PC-3 (cell line): ENCODE measurements around the gene ADAMTS6. TPM values are rescaled to one million over a fixed set of nuclear protein-coding genes. Genes with fewer than 3 reads are reported as not detected.
"Not testable (repeated sequence)": the region's sequence is repeated elsewhere in the genome, so short reads cannot be mapped to it uniquely, and the experiment has no call there.

Experiments used
- ATAC-seq: fragments of 200-7000 bp; cut with Tn5 transposase; 2 replicates; pipeline ENCODE4 v1.9.1; 2020; ENCODE audit warnings: mild to moderate bottlenecking, moderate library complexity
- BruUV-seq: library from RNA; stranded (reverse); fragments of 400-500 nt; replicated peaks from 2 replicates; lab custom pipeline; 2021; lab: Mats Ljungman, UMichigan
- CTCF ChIA-PET: fragments of 300-600 bp; sonication (Branson Sonifier 250); formaldehyde crosslinking; loops from one replicate; lab custom pipeline; 2022; ENCODE audit warnings: antibody characterized with exemption; lab: Charles Lee
- POLR2A ChIA-PET: fragments of 300-600 bp; sonication (Branson Sonifier 250); formaldehyde crosslinking; loops from one replicate; lab custom pipeline; 2022; ENCODE audit warnings: antibody characterized with exemption; ENCODE audit not compliant: unreplicated experiment; lab: Charles Lee
- DNase-seq: peaks from one replicate; pipeline ENCODE4 v3.0.0-alpha.2; 2015
- H2AFZ ChIP-seq: fragments of 300-600 bp; sonication (generic); 2 replicates; pipeline ENCODE4 v1.6.0; 2016; ENCODE audit warnings: antibody characterized with exemption, low read length
- H3F3A ChIP-seq: fragments of 300-600 bp; sonication (generic); one replicate; pipeline ENCODE4 v1.6.0; 2017; ENCODE audit warnings: antibody characterized with exemption, low read length, control low read depth, mild to moderate bottlenecking; ENCODE audit not compliant: unreplicated experiment
- H3K27ac ChIP-seq: fragments of 300-600 bp; sonication (generic); 2 replicates; pipeline ENCODE4 v1.5.1; 2016; ENCODE audit warnings: mild to moderate bottlenecking, low read length
- H3K27me3 ChIP-seq: fragments of 300-600 bp; sonication (generic); 2 replicates; pipeline ENCODE4 v1.6.1; 2016; ENCODE audit warnings: low read length, mixed read lengths
- H3K36me3 ChIP-seq: fragments of 300-600 bp; sonication (generic); 2 replicates; pipeline ENCODE4 v1.6.1; 2016; ENCODE audit warnings: low read depth, mixed run types, low read length, mixed read lengths
- H3K4me1 ChIP-seq: fragments of 300-600 bp; sonication (generic); 2 replicates; pipeline ENCODE4 v1.5.1; 2016; ENCODE audit warnings: low read length; ENCODE audit not compliant: insufficient read depth
- H3K4me2 ChIP-seq: fragments of 300-600 bp; sonication (generic); 2 replicates; pipeline ENCODE4 v1.6.0; 2016; ENCODE audit warnings: low read length
- H3K4me3 ChIP-seq: fragments of 300-600 bp; sonication (generic); 2 replicates; pipeline ENCODE4 v1.5.1; 2016; ENCODE audit warnings: mild to moderate bottlenecking, low read length, mixed read lengths
- H3K79me2 ChIP-seq: fragments of 300-600 bp; sonication (generic); 2 replicates; pipeline ENCODE4 v1.6.1; 2017; ENCODE audit warnings: low read length, mixed read lengths
- H3K9ac ChIP-seq: fragments of 300-600 bp; sonication (generic); 2 replicates; pipeline ENCODE4 v1.6.0; 2016; ENCODE audit warnings: mild to moderate bottlenecking, low read length
- H3K9me2 ChIP-seq: fragments of 300-600 bp; sonication (generic); replicated peaks from 2 replicates; pipeline ENCODE4 v1.6.1; 2016; ENCODE audit warnings: mixed run types, low read length, mixed read lengths
- H3K9me3 ChIP-seq: fragments of 300-600 bp; sonication (generic); 2 replicates; pipeline ENCODE4 v1.6.1; 2016; ENCODE audit warnings: low read length, mixed read lengths
- H4K20me1 ChIP-seq: fragments of 300-600 bp; sonication (generic); 2 replicates; pipeline ENCODE4 v1.6.1; 2016; ENCODE audit warnings: low read length, mixed read lengths
- CTCF ChIP-seq: fragments of 300-600 bp; sonication (generic); conservative IDR thresholded peaks from 2 replicates; pipeline ENCODE4 v1.5.1; 2017; ENCODE audit warnings: antibody characterized with exemption, low read depth, mild to moderate bottlenecking, low read length
- EZH2 ChIP-seq: fragments of 300-600 bp; sonication (generic); IDR thresholded peaks from one replicate; pipeline ENCODE4 v1.6.1; 2017; ENCODE audit warnings: antibody characterized with exemption, mild to moderate bottlenecking, low read length; ENCODE audit not compliant: unreplicated experiment
- EZH2phosphoT487 ChIP-seq: fragments of 300-600 bp; sonication (generic); IDR thresholded peaks from 2 replicates; pipeline ENCODE4 v1.6.1; 2018; ENCODE audit warnings: mild to moderate bottlenecking, antibody characterized with exemption, low read length, borderline replicate concordance
- intact Hi-C: fragments of 100-400 bp; cut with micrococcal nuclease; formaldehyde crosslinking; loops from 2 replicates; pipeline ENCODE4 v1.9.0; 2023
- total RNA-seq: library from RNA; depleted of rRNA; stranded (reverse); fragments of >200 nt; gene quantifications from 2 replicates; pipeline ENCODE4 v1.2.3, GENCODE V29; 2014

Gene ADAMTS6
- total RNA-seq, 1 experiment from 2014 or later: 1.7 TPM

GRCh38 chr5:65383859-65384258, 97.9 kb downstream of the ADAMTS6 start:
- Histone ChIP-seq H3K27ac (no peak overlapping the region), H3K79me2 (no peaks in the 10 kb centered on the region), H4K20me1 (no peaks in the 10 kb centered on the region), H3F3A (no peaks in the 10 kb centered on the region), H3K4me3 (no peak overlapping the region), H3K4me1 (no peaks in the 10 kb centered on the region), H2AFZ (no peak overlapping the region), H3K27me3 (no peaks in the 10 kb centered on the region), H3K9ac (no peak overlapping the region), H3K9me2 (no peaks in the 10 kb centered on the region), H3K4me2 (no peak overlapping the region), H3K9me3 (no peaks in the 10 kb centered on the region), H3K36me3 (no peaks in the 10 kb centered on the region)
- ATAC-seq (no peak), DNase-seq (no peak)
- intact Hi-C loops: no loop called here
- TF ChIP-seq EZH2 (no peak), CTCF (no peak), EZH2phosphoT487 (no peak)
- no TSS peak for BruUV-seq
- ChIA-PET POLR2A (no interaction called here), CTCF (no interaction called here)

GRCh38 chr5:65382582-65382981, 99.1 kb downstream of the ADAMTS6 start:
- POLR2A ChIA-PET: no interaction called here
- intact Hi-C loops: no loop called here
- Histone ChIP-seq H3K4me2 (no peak overlapping the region), H3K9me3 (no peaks in the 10 kb centered on the region), H2AFZ (no peak overlapping the region), H3K4me1 (no peaks in the 10 kb centered on the region), H3K36me3 (no peaks in the 10 kb centered on the region), H3K9me2 (no peaks in the 10 kb centered on the region), H3K4me3 (no peak overlapping the region), H3K9ac (no peak overlapping the region), H3F3A (no peaks in the 10 kb centered on the region), H3K79me2 (no peaks in the 10 kb centered on the region), H3K27me3 (no peaks in the 10 kb centered on the region), H4K20me1 (no peaks in the 10 kb centered on the region), H3K27ac (no peak overlapping the region)
- no TSS peak for BruUV-seq
- no peak for ATAC-seq
- TF ChIP-seq EZH2: no peak
- TF ChIP-seq EZH2phosphoT487: no peak
- peak; percentile 17; the same call in 1 of the 2 replicates for TF ChIP-seq CTCF
- CTCF ChIA-PET: no interaction called here
- DNase-seq: peak; percentile 11

GRCh38 chr5:65370505-65370904, 111.2 kb downstream of the ADAMTS6 start:
- H3K9me3 ChIP-seq, H2AFZ ChIP-seq, H3K4me2 ChIP-seq, H3K36me3 ChIP-seq, intact Hi-C loops, H3K27me3 ChIP-seq, CTCF ChIA-PET, H3K4me1 ChIP-seq, H3K79me2 ChIP-seq, H3K9me2 ChIP-seq, H4K20me1 ChIP-seq, H3K9ac ChIP-seq, DNase-seq, H3K4me3 ChIP-seq, BruUV-seq, ATAC-seq, POLR2A ChIA-PET, H3K27ac ChIP-seq, H3F3A ChIP-seq: not testable (repeated sequence)
